ACHN (cell line): ENCODE measurements around the gene ZBTB7A.
"Not testable (repeated sequence)": the region's sequence is repeated elsewhere in the genome, so short reads cannot be mapped to it uniquely, and the experiment has no call there.

ENCODE experiments used
- DNase-seq: peaks from one replicate; pipeline ENCODE4 v3.0.0-alpha.2; 2015
- in situ Hi-C: cut with HindIII; loops from 2 replicates; pipeline ENCODE4 v1.10.0; 2017; ENCODE audit warnings: low sequenced_read_pairs, low pct_ligation_motif_present, low pct_unique_long_range_greater_than_20kb

The ZBTB7A gene

DNA sequence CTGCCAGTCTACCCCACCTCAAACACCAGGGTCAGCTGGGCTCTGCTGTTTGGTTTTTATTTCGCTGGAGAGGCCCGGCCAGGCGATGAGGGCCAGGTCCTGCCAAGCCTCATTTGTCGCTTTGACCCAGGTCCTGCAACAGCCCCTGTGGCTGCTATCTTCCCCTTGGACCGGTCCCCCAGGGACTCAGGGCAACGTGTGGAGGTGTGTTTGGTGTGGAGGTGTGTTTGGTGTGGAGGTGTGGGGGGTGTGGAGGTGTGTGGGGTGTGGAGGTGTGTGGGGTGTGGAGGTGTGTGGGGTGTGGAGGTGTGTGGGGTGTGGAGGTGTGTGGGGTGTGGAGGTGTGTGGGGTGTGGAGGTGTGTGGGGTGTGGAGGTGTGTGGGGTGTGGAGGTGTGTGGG is 55.3 kb downstream of the ZBTB7A start:
- in situ Hi-C loops, DNase-seq: not testable (repeated sequence)

DNA sequence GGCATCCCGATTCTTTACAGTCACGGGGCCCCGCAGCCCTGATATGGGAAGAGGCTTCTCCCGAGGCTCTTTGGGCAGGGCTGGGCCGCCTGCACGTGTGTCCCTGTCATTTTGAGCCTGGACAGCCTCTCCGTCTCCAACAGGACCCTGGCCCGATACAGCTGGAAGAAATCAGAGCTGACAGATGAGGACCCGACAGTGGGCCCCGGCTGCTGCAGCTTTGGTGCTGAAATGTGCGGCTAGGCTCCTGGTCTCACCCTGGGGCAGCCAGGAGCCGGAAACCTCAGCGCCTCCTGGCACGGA is 55.9 kb downstream of the ZBTB7A start:
- no peak for DNase-seq
- in situ Hi-C loops, result no loop called here

DNA sequence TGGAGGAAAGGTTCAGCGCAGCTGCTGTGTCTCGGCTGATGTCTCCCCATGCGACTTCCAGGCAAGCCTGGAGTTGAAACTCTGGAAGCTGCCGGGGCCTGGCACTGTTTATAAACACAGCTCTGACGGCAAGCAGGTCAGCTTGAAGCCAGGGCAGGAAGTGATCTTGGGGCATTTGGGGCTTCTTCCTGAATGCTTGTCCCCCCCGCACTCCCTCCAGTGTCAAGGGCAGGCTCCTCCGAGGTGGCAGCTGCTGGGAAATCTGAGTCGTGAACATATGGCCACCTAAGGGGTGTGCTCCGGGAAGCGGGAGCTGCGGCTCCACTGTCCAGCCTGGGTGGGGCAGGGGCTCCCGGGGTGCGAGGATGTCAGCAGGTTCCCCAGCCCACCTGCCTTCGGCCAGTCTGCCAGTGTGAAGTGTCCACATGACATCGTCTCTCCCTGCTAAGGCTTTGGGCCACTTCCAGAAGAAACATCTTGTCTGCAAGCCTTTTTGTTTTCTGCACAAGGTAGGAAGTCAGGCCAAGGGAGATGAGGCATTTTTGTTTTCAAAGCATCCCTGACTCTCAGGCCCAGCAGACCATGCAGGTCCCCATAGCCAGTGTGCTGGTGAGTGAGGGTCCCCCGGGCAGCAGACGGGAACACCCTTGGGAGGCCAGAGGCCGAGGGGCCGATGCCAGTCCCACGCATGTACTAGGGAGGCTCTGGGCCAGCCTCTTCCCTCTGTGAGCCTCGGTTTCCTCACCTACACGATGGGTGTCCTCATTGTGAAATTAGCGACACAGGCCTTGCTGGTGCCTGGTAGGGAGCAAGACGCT is 56.5 kb downstream of the ZBTB7A start:
- in situ Hi-C loops, result no loop called here
- DNase-seq, result no peak

DNA sequence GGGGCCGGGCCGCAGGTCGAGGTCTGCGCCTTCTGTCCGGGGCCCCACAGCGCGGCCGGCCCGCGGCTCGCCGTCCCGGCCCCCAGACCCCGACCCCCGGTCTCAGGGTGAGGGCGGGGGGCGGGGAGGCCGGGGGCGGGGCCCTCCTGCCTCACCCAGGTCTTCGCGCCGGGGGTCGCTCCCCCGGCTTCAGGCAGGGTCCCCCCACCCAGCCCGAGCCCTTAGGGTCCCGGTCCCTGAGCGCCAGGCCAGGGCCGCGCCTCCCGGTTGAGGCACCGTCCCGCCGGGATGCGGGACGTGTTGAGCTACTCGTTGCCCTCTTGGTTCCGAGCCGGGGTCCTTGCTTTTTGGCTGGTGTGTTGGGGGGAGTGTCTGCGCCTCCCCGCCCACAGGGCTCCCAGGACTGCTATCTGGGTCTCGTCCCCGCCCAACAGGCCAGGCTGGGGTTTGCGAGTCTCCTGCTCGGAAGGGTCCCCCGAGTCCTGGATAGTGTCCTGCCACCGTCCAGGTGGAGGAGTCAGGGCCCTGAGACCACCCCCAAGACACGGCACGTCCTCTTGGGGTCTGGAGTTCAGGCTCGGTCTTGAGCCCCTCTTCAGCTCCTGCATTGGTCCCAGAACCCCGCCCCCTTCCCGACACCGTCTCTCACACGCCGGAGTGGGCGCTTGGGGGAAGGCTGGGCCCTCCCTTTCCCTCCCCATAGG is 58.7 kb downstream of the ZBTB7A start:
- in situ Hi-C loops, result no loop called here
- peak; percentile 17 for DNase-seq

DNA sequence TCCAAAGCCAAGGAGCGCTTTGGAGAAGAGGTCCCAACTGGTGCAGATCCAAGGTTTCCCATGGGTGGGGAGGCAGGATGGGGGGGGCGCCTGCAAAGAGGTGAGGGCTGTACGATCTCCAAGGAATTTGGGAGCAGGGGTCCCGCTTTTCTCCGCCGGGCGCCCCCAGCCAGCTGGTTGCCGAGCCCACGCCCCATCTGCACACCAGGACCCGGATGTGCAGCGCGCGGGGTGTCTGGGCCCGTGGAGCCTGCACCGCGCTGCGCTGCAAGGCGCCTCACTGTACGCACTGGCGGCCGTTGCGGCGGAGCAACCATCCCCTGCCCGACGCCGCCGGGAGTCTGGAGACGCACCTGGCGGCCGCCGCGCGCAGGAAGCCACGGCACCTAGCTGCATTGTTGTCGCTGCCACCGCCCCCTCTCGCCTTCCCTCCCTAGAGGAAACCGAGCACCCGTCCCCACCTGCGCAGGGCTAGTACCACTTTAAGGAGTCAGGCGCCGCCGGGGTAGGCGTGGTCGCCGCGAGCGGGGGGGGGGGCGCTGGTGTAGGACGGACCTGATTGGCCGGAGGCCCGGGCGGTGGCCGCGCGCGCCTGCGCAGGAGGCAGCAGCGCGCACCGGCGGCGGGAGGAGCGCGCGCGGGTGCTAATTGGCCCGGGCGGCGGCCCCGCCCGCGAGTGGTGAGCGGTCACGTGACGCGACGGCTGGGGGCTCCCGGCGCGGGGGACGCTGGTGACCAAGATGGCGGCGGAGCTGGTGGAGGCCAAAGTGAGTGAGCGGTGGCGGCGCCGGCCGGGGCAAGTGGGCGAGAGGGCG is 59.5 kb downstream of the ZBTB7A start, which contains the start of gene PIAS4:
Gene PIAS4 (plus strand): TSS at position 716 of the 815 bp plus-strand sequence. CDS start 25 bp downstream, at position 741.
- in situ Hi-C loops, result no loop called here
- peak; percentile 92 for DNase-seq

DNA sequence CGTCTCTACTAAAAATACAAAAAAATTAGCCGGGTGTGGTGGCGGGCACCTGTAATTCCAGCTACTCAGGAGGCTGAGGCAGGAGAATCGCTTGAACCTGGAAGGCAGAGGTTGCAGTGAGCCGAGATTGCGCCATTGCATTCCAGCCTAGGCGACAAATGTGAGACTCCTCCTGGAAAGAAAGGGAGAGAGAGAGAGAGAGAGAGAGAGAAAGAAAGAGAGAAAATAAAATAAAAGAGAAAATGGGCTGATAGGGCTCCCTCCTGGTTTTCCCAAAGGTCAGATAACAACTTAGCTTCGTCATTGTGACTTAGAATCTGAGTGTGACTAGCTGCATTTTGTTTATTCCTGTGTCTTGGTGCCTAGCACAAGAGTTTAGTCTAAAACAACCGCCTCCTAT is 61.3 kb downstream of the ZBTB7A start:
- DNase-seq, in situ Hi-C loops: not testable (repeated sequence)

DNA sequence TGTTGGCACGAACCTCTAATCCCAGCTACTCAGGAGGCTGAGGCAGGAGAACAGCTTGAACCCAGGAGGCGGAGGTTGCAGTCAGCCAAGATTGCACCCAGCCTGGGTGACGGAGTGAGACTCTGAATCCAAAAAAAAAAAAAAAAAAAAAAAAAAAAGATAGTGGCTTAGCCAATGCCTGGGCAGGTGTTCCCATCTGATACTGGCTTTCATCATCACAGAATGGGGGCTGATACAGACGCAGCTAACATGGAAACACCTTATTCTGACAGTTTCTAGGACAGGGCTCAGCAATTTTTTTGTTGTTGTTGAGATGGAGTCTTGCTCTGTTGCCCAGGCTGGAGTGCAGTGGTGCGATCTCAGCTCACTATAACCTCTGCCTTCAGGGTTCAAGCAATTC is 65.9 kb downstream of the ZBTB7A start:
- DNase-seq, in situ Hi-C loops: not testable (repeated sequence)

DNA sequence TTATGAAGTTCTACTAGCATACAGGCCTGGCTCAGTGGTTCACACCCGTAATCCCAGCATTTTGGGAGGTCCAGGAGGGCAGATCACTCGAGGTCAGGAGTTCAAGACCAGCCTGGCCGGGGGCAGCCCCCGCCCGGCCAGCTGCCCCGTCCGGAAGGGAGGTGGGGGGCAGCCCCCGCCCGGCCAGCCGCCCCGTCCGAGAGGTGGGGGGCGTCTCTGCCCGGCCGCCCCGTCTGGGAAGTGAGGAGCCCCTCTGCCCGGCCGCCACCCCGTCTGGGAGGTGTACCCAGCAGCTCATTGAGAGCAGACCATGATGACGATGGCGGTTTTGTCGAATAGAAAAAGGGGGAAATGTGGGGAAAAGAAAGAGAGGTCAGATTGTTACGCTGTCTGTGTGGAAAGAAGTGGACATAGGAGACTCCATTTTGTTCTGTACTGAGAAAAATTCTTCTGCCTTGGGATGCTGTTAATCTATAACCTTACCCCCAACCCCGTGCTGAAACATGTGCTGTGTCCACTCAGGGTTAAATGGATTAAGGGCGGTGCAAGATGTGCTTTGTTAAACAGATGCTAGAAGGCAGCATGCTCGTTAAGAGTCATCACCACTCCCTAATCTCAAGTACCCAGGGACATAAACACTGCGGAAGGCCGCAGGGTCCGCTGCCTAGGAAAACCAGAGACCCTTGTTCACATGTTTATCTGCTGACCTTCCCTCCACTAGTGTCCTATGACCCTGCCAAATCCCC is 67.9 kb downstream of the ZBTB7A start:
- in situ Hi-C loops, DNase-seq: not testable (repeated sequence)

DNA sequence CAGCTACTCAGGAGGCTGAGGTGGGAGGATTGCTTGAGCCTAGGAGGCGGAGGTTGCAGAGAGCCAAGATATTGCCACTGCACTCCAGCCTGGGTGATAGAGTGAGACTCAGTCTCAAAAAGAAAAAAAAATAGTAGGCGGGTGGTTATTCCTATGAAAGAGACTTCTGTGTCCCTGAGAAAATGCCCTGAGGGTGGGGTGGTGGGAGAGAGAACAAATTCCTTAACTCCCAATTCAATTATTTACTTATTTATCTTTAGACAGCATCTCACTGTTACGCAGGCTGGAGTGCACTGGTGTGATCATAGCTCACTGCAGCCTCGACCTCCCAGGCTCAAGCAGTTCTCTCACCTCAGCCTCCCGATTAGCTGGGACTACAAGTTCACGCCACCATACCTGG is 71.1 kb downstream of the ZBTB7A start:
- in situ Hi-C loops, result no loop called here

More for the DNA sequence above, 71.1 kb downstream of the ZBTB7A start:
- DNase-seq, result no peak
